HEK293 (cell line): ENCODE measurements around the gene PCOLCE2.

Experiments
- CTCF ChIA-PET: fragments of 350-600 bp; formaldehyde crosslinking; extraction: SDS; loops from one replicate; lab custom pipeline; 2021; ENCODE audit warnings: antibody characterized with exemption; lab: Yijun Ruan, JAX
- POLR2A ChIA-PET: fragments of 300-600 bp; formaldehyde crosslinking; extraction: SDS; loops from one replicate; lab custom pipeline; 2020; ENCODE audit warnings: antibody characterized with exemption, inconsistent platforms; lab: Yijun Ruan, JAX
- H3K27ac ChIP-seq: fragments of 200-500 bp; sonication (Bioruptor generic); 2 replicates; pipeline ENCODE4 v1.5.1; 2014; ENCODE audit warnings: low read depth, low read length, control low read depth, inconsistent platforms; ENCODE audit errors: extremely low read depth
- H3K36me3 ChIP-seq, 2 experiments: fragments of 200-500 bp in 1 of 2; sonication (Bioruptor generic) in 1 of 2; 1 replicate in 1 of 2; 2 replicates in 1 of 2; pipeline ENCODE4 v1.5.1; 2014 to 2017; ENCODE audit warnings: inconsistent platforms in 2 of 2, low read length in 2 of 2; ENCODE audit not compliant: control insufficient read depth in 2 of 2, insufficient read depth in 1 of 2
- H3K4me1 ChIP-seq: fragments of 200-500 bp; sonication (Bioruptor generic); 2 replicates; pipeline ENCODE4 v1.5.1; 2014; ENCODE audit warnings: mild to moderate bottlenecking, low read length, inconsistent platforms; ENCODE audit not compliant: control insufficient read depth, insufficient read depth
- H3K4me3 ChIP-seq: 2 replicates; pipeline ENCODE4 v1.5.1; 2011; ENCODE audit warnings: low read depth, mild to moderate bottlenecking, control low read depth, low read length, moderate library complexity
- H3K9me3 ChIP-seq: fragments of 200-500 bp; sonication (Bioruptor generic); 2 replicates; pipeline ENCODE4 v1.5.1; 2014; ENCODE audit warnings: low read depth, low read length, inconsistent platforms; ENCODE audit not compliant: control insufficient read depth, insufficient read depth
- IKZF3 ChIP-seq: fragments of 450-650 bp; IDR thresholded peaks from 2 replicates; pipeline ENCODE4 v1.5.0; 2018; ENCODE audit warnings: missing biosample characterization, mild to moderate bottlenecking, missing genetic modification characterization, moderate library complexity
- KLF9 ChIP-seq: fragments of 450-650 bp; formaldehyde crosslinking; IDR thresholded peaks from 2 replicates; pipeline ENCODE4 v1.5.1; 2016; ENCODE audit warnings: missing biosample characterization, missing genetic modification characterization, low read depth
- MZF1 ChIP-seq: fragments of 450-650 bp; formaldehyde crosslinking; IDR thresholded peaks from 2 replicates; pipeline ENCODE4 v1.5.1; 2017; ENCODE audit warnings: missing biosample characterization, missing genetic modification characterization, borderline replicate concordance
- OVOL3 ChIP-seq: fragments of 450-650 bp; formaldehyde crosslinking; IDR thresholded peaks from 2 replicates; pipeline ENCODE4 v1.5.1; 2016; ENCODE audit warnings: missing biosample characterization, missing genetic modification characterization
- ZBTB48 ChIP-seq: fragments of 450-650 bp; formaldehyde crosslinking; IDR thresholded peaks from 2 replicates; pipeline ENCODE4 v1.5.1; 2016; ENCODE audit warnings: missing biosample characterization, missing genetic modification characterization
- ZBTB7A ChIP-seq: fragments of 450-650 bp; formaldehyde crosslinking; IDR thresholded peaks from 2 replicates; pipeline ENCODE4 v1.5.1; 2016; ENCODE audit warnings: low read depth, missing biosample characterization, missing genetic modification characterization
- ZEB2 ChIP-seq: fragments of 450-650 bp; formaldehyde crosslinking; IDR thresholded peaks from 2 replicates; pipeline ENCODE4 v1.5.1; 2016; ENCODE audit warnings: missing biosample characterization, missing genetic modification characterization
- ZIC2 ChIP-seq: fragments of 450-650 bp; formaldehyde crosslinking; IDR thresholded peaks from 2 replicates; pipeline ENCODE4 v1.5.1; 2016; ENCODE audit warnings: missing biosample characterization, missing genetic modification characterization
- ZNF140 ChIP-seq: fragments of 450-650 bp; formaldehyde crosslinking; IDR thresholded peaks from 2 replicates; pipeline ENCODE4 v1.5.1; 2016; ENCODE audit warnings: missing biosample characterization, missing genetic modification characterization
- ZNF19 ChIP-seq: fragments of 450-650 bp; formaldehyde crosslinking; IDR thresholded peaks from 2 replicates; pipeline ENCODE4; 2016; ENCODE audit warnings: missing biosample characterization, missing genetic modification characterization, low read depth
- ZNF2 ChIP-seq: fragments of 450-650 bp; formaldehyde crosslinking; IDR thresholded peaks from 2 replicates; pipeline ENCODE4 v1.5.1; 2016; ENCODE audit warnings: missing biosample characterization, missing genetic modification characterization
- ZNF292 ChIP-seq: fragments of 450-650 bp; formaldehyde crosslinking; IDR thresholded peaks from 2 replicates; pipeline ENCODE4 v1.5.1; 2016; ENCODE audit warnings: low read depth, missing biosample characterization, missing genetic modification characterization, borderline replicate concordance
- ZNF335 ChIP-seq: fragments of 450-650 bp; formaldehyde crosslinking; conservative IDR thresholded peaks from 2 replicates; pipeline ENCODE4 v1.5.1; 2016; ENCODE audit warnings: missing biosample characterization, missing genetic modification characterization
- ZNF341 ChIP-seq: fragments of 450-650 bp; formaldehyde crosslinking; IDR thresholded peaks from 2 replicates; pipeline ENCODE4; 2016; ENCODE audit warnings: low read depth, missing biosample characterization, missing genetic modification characterization
- ZNF354C ChIP-seq: fragments of 450-650 bp; formaldehyde crosslinking; IDR thresholded peaks from 2 replicates; pipeline ENCODE4 v1.5.1; 2016; ENCODE audit warnings: missing biosample characterization, missing genetic modification characterization, low read depth, borderline replicate concordance
- ZNF423 ChIP-seq: fragments of 450-650 bp; formaldehyde crosslinking; IDR thresholded peaks from 2 replicates; pipeline ENCODE4 v1.5.1; 2016; ENCODE audit warnings: missing biosample characterization, missing genetic modification characterization
- ZNF585B ChIP-seq: fragments of 450-650 bp; formaldehyde crosslinking; IDR thresholded peaks from 2 replicates; pipeline ENCODE4 v1.5.1; 2016; ENCODE audit warnings: missing biosample characterization, missing genetic modification characterization
- ZNF677 ChIP-seq: fragments of 450-650 bp; IDR thresholded peaks from 2 replicates; pipeline ENCODE4 v1.5.0; 2018; ENCODE audit warnings: missing biosample characterization, mild to moderate bottlenecking, missing genetic modification characterization, moderate library complexity
- ZNF76 ChIP-seq: fragments of 450-650 bp; formaldehyde crosslinking; IDR thresholded peaks from 2 replicates; pipeline ENCODE4; 2016; ENCODE audit warnings: low read depth, missing biosample characterization, missing genetic modification characterization, borderline replicate concordance
- ZSCAN16 ChIP-seq: fragments of 450-650 bp; formaldehyde crosslinking; IDR thresholded peaks from 2 replicates; pipeline ENCODE4 v1.5.1; 2016; ENCODE audit warnings: missing biosample characterization, missing genetic modification characterization
- ZSCAN23 ChIP-seq: fragments of 450-650 bp; formaldehyde crosslinking; IDR thresholded peaks from 2 replicates; pipeline ENCODE4 v1.5.1; 2016; ENCODE audit warnings: missing biosample characterization, missing genetic modification characterization
- TF ChIP-seq, protein P1 (sequence below): fragments of 450-650 bp; formaldehyde crosslinking; IDR thresholded peaks from 2 replicates; pipeline ENCODE4 v1.5.1; 2016; ENCODE audit warnings: missing biosample characterization, missing genetic modification characterization
- TF ChIP-seq, protein P2 (sequence below): fragments of 450-650 bp; formaldehyde crosslinking; IDR thresholded peaks from 2 replicates; pipeline ENCODE4 v1.5.1; 2017; ENCODE audit warnings: missing biosample characterization, mild to moderate bottlenecking, missing genetic modification characterization, moderate library complexity
- TF ChIP-seq, protein P3 (sequence below): sonication (generic); formaldehyde crosslinking; IDR thresholded peaks from 2 replicates; pipeline ENCODE4 v1.8.1; 2022; ENCODE audit warnings: mild to moderate bottlenecking, moderate library complexity, missing genetic modification reagents
- TF ChIP-seq, protein P4 (sequence below): fragments of 450-650 bp; formaldehyde crosslinking; IDR thresholded peaks from 2 replicates; pipeline ENCODE4 v1.5.0; 2017; ENCODE audit warnings: missing biosample characterization, missing genetic modification characterization, borderline replicate concordance

The PCOLCE2 gene

DNA sequence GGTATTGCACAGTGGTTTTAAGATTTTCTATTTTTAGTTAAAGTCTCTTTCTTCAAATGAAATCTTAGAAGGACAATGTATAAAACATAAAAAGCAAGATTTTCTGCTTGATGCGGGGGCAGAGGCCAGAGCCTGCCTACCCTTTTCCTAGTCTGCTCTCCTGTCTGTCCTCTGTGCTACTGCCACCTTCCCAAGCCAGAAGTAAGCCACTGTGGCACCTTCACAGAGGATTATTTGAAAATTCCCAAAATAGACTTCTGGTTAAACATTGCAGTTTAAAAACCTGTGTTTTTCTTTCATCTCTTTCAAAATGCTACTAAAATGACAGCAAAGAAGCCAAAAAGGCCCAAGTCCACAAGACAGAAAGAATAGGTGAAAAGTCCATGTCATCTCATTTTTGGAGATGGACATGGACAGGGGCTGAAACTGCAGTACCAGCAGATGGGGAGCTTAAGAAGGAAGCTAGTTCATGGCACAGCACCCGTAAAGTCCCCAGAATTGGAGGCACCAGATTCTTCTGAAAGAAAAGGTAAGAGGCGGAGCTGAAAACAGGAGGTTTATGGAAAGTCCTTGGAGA lies 37.6 kb upstream of the PCOLCE2 start:
- TF ChIP-seq ZNF341 (tag by site-specific recombination) (no peak), IKZF3 (tag by site-specific recombination) (no peak), ZNF19 (tag by site-specific recombination) (no peak), ZSCAN16 (no peak), MZF1 (tag by site-specific recombination) (no peak), ZNF677 (no peak), ZIC2 (tag by site-specific recombination) (no peak), ZSCAN23 (tag by site-specific recombination) (no peak), ZNF2 (tag by site-specific recombination) (no peak), ZNF76 (tag by site-specific recombination) (no peak), ZBTB7A (tag by site-specific recombination) (no peak), KLF9 (tag by site-specific recombination) (no peak), ZNF292 (tag by site-specific recombination) (no peak), ZNF354C (tag by site-specific recombination) (no peak), ZNF423 (tag by site-specific recombination) (no peak), ZNF140 (tag by site-specific recombination) (no peak), ZEB2 (tag by site-specific recombination) (no peak)
- TF ChIP-seq, protein P1, sequence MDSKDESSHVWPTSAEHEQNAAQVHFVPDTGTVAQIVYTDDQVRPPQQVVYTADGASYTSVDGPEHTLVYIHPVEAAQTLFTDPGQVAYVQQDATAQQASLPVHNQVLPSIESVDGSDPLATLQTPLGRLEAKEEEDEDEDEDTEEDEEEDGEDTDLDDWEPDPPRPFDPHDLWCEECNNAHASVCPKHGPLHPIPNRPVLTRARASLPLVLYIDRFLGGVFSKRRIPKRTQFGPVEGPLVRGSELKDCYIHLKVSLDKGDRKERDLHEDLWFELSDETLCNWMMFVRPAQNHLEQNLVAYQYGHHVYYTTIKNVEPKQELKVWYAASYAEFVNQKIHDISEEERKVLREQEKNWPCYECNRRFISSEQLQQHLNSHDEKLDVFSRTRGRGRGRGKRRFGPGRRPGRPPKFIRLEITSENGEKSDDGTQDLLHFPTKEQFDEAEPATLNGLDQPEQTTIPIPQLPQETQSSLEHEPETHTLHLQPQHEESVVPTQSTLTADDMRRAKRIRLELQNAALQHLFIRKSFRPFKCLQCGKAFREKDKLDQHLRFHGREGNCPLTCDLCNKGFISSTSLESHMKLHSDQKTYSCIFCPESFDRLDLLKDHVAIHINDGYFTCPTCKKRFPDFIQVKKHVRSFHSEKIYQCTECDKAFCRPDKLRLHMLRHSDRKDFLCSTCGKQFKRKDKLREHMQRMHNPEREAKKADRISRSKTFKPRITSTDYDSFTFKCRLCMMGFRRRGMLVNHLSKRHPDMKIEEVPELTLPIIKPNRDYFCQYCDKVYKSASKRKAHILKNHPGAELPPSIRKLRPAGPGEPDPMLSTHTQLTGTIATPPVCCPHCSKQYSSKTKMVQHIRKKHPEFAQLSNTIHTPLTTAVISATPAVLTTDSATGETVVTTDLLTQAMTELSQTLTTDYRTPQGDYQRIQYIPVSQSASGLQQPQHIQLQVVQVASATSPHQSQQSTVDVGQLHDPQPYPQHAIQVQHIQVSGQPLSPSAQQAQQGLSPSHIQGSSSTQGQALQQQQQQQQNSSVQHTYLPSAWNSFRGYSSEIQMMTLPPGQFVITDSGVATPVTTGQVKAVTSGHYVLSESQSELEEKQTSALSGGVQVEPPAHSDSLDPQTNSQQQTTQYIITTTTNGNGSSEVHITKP (tag by site-specific recombination), result no peak
- TF ChIP-seq, protein P2, sequence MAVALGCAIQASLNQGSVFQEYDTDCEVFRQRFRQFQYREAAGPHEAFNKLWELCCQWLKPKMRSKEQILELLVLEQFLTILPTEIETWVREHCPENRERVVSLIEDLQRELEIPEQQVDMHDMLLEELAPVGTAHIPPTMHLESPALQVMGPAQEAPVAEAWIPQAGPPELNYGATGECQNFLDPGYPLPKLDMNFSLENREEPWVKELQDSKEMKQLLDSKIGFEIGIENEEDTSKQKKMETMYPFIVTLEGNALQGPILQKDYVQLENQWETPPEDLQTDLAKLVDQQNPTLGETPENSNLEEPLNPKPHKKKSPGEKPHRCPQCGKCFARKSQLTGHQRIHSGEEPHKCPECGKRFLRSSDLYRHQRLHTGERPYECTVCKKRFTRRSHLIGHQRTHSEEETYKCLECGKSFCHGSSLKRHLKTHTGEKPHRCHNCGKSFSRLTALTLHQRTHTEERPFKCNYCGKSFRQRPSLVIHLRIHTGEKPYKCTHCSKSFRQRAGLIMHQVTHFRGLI (tag by site-specific recombination), result no peak
- TF ChIP-seq, protein P3, sequence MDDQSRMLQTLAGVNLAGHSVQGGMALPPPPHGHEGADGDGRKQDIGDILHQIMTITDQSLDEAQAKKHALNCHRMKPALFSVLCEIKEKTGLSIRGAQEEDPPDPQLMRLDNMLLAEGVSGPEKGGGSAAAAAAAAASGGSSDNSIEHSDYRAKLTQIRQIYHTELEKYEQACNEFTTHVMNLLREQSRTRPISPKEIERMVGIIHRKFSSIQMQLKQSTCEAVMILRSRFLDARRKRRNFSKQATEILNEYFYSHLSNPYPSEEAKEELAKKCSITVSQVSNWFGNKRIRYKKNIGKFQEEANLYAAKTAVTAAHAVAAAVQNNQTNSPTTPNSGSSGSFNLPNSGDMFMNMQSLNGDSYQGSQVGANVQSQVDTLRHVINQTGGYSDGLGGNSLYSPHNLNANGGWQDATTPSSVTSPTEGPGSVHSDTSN (CRISPR knock-in tag), result no peak
- ChIA-PET CTCF (interaction anchor here (0.6 kb wide), 1 partner anchor 334 kb away, joined by 3 read pairs; no protein-coding TSS in a partner anchor), POLR2A (no interaction called here)
- Histone ChIP-seq H3K27ac (no peak overlapping the region), H3K36me3 (no peaks in the 10 kb centered on the region), H3K4me1 (no peaks in the 10 kb centered on the region), H3K4me3 (no peak overlapping the region), H3K9me3 (no peaks in the 10 kb centered on the region)

DNA sequence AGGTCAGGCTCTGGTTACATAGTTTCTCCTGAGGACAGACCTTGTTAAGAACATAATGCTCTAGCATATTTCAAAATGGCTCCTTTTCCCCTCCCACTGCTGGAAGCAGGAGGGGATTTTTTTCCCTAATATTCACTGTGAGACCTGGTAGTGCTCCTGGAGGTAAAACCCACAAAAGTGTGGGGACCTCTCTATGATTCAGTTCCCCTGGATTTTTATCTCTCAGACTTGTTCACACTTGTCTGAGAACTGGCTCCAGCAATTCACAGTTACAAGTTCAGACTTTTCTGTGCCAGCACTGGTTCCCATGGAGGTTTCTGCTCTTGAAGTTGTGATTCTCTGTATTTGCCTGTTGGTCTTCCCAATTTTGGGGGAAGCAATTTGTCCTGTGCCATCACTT lies 36.3 kb upstream of the PCOLCE2 start:
- Histone ChIP-seq H3K4me1 (no peaks in the 10 kb centered on the region), H3K4me3 (no peak overlapping the region), H3K9me3 (no peaks in the 10 kb centered on the region), H3K27ac (no peak overlapping the region), H3K36me3 (no peaks in the 10 kb centered on the region)
- ChIA-PET POLR2A (no interaction called here), CTCF (interaction anchor here (0.6 kb wide), 1 partner anchor 26 kb away, joined by 3 read pairs; no protein-coding TSS in a partner anchor)
- TF ChIP-seq, protein P4, sequence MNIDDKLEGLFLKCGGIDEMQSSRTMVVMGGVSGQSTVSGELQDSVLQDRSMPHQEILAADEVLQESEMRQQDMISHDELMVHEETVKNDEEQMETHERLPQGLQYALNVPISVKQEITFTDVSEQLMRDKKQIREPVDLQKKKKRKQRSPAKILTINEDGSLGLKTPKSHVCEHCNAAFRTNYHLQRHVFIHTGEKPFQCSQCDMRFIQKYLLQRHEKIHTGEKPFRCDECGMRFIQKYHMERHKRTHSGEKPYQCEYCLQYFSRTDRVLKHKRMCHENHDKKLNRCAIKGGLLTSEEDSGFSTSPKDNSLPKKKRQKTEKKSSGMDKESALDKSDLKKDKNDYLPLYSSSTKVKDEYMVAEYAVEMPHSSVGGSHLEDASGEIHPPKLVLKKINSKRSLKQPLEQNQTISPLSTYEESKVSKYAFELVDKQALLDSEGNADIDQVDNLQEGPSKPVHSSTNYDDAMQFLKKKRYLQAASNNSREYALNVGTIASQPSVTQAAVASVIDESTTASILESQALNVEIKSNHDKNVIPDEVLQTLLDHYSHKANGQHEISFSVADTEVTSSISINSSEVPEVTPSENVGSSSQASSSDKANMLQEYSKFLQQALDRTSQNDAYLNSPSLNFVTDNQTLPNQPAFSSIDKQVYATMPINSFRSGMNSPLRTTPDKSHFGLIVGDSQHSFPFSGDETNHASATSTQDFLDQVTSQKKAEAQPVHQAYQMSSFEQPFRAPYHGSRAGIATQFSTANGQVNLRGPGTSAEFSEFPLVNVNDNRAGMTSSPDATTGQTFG (tag by site-specific recombination), result no peak
- TF ChIP-seq ZNF335 (tag by site-specific recombination) (no peak), ZNF585B (no peak), OVOL3 (tag by site-specific recombination) (no peak), ZBTB48 (tag by site-specific recombination) (no peak), ZNF19 (tag by site-specific recombination) (no peak)
